ENCODE measurements around the gene ITPR1. TPM values are rescaled to one million over a fixed set of nuclear protein-coding genes. Genes with fewer than 3 reads are reported as not detected.

The ITPR1 gene
- total RNA-seq, 1 donor from 2014 or later, result 53.1 TPM

DNA sequence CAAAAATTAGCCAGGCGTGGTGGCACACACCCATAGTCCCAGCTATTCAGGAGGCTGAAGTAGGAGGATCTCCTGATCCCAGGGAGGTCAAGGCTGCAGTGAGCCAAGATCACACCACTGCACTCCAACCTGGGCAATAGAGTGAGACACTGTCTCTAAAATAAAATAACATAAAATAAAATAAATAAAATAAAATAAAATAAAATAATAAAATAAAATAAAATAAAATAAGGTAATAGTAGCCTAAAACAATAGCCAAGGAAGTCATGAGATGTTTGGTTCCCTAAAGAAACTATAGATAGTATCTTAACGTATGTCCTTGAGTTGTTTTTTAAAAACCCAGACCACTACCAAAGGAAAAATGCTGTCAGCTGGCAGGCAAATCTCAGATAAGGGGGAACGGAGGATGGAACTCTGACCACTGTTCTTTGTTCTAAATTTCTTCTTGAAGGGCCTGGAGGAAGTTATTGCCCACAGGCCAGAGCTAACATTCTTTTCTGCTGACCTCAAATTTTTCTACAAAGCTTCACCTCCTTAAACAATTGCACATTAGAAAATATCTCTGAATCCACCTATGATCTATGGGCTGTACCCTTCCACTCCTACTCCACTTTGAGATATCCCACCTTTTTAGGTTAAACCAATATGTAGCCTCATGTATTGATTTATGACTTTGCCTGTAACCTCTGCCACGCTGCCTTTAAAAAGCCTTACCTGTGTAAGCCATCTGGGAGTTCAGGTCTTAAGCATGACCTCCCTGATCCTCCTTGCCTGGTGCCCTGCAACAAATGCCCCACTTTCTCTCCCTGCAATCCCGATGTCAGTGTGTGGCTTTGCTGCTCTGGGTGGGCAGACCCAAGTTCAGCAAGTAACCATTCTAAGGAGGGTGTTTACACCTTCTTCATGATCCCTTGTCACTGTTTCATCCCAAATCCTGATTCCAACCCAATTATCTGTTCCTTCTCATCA, 359.9 kb downstream of the ITPR1 start:
- Mint-ChIP-seq H3K27me3 (ENCODE audit: unreplicated experiment) (peaks cover 3% of the 10 kb centered on the region), H3K9me3 (ENCODE audit: unreplicated experiment) (no peaks in the 10 kb centered on the region), H3K36me3 (ENCODE audit: low read depth, unreplicated experiment) (no peaks in the 10 kb centered on the region), H3K4me3 (ENCODE audit: unreplicated experiment) (no peak overlapping the region), H3K4me1 (ENCODE audit: unreplicated experiment) (peaks cover 16% of the 10 kb centered on the region), H3K27ac (ENCODE audit: unreplicated experiment) (peak overlapping the region; percentile 74)
- TF ChIP-seq, protein P1, sequence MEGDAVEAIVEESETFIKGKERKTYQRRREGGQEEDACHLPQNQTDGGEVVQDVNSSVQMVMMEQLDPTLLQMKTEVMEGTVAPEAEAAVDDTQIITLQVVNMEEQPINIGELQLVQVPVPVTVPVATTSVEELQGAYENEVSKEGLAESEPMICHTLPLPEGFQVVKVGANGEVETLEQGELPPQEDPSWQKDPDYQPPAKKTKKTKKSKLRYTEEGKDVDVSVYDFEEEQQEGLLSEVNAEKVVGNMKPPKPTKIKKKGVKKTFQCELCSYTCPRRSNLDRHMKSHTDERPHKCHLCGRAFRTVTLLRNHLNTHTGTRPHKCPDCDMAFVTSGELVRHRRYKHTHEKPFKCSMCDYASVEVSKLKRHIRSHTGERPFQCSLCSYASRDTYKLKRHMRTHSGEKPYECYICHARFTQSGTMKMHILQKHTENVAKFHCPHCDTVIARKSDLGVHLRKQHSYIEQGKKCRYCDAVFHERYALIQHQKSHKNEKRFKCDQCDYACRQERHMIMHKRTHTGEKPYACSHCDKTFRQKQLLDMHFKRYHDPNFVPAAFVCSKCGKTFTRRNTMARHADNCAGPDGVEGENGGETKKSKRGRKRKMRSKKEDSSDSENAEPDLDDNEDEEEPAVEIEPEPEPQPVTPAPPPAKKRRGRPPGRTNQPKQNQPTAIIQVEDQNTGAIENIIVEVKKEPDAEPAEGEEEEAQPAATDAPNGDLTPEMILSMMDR (IDR thresholded peaks at IDR 0.05; ENCODE audit: unreplicated experiment), result no peak
- no peak for DNase-seq (ENCODE audit: low spot score)

DNA sequence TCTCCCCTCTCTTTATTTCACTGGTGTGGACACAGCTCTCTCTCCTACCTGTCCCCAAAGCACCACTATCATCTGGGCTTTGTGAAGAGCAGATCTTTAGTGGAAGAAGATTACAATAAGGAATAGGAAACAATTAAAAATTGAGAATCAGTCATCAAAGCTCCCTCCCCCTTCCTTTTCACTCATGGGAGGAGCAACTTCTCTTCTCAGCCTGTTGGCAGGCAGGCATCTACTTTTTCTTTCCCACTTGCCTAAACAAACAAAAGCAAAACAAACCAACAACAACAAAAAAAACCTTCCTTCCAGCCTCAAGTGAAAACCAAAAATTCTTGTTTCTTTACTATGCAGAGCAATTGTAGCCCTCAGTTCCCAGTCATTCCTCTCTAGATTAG, 360.6 kb downstream of the ITPR1 start:
- TF ChIP-seq, protein P1 (IDR thresholded peaks at IDR 0.05; ENCODE audit: unreplicated experiment), result no peak
- no peak overlapping the region for H3K4me3 Mint-ChIP-seq (ENCODE audit: unreplicated experiment)
- no peaks in the 10 kb centered on the region for H3K9me3 Mint-ChIP-seq (ENCODE audit: unreplicated experiment)
- H3K36me3 Mint-ChIP-seq (ENCODE audit: low read depth, unreplicated experiment), result no peaks in the 10 kb centered on the region
- peak overlapping the region; percentile 74 for H3K27ac Mint-ChIP-seq (ENCODE audit: unreplicated experiment)
- peaks cover 3% of the 10 kb centered on the region for H3K27me3 Mint-ChIP-seq (ENCODE audit: unreplicated experiment)
- peaks cover 16% of the 10 kb centered on the region for H3K4me1 Mint-ChIP-seq (ENCODE audit: unreplicated experiment)
- DNase-seq (ENCODE audit: low spot score), result no peak

DNA sequence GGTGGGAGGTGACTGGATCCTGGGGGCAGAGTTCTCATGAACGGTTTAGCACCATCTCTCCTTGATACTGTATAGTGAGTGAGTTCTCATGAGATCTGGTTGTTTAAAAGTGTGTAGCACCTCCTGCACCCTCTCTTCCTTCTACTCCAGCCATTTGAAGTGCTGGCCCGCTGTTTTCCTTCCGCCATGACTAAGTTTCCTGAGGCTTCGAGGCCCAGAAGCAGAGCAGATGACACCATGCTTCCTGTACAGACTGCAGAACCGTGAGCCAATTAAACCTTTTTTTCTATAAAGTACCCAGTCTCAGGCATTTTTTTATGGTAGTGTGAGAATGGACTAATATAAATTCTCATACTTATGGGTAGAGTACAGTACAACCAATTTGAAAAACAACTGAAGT, 362.5 kb downstream of the ITPR1 start:
- TF ChIP-seq, protein P1 (IDR thresholded peaks at IDR 0.05; ENCODE audit: unreplicated experiment), result no peak
- Mint-ChIP-seq H3K4me3 (ENCODE audit: unreplicated experiment) (no peak overlapping the region), H3K27ac (ENCODE audit: unreplicated experiment) (no peak overlapping the region), H3K27me3 (ENCODE audit: unreplicated experiment) (peaks cover 2% of the 10 kb centered on the region), H3K36me3 (ENCODE audit: low read depth, unreplicated experiment) (peaks cover 4% of the 10 kb centered on the region), H3K4me1 (ENCODE audit: unreplicated experiment) (peaks cover 16% of the 10 kb centered on the region), H3K9me3 (ENCODE audit: unreplicated experiment) (no peaks in the 10 kb centered on the region)
- no peak for DNase-seq (ENCODE audit: low spot score)

DNA sequence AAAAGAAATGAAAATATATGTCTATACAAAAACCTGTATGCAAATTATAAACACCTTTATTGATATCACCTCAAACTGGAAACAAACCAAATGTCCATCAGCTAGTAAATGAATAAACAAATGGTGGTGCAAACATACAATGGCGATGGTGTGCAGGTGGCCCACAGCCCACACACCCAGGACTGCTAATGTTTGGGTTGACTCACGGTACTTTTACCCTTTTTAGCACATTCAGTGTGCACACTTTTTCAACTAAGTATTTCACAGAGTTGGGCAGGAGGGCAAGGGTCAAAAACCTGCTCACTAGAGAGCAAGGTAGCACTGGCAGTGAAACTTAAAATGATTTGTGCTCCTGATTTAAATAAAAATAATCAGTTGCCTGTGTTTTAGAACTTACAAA, 363.0 kb downstream of the ITPR1 start:
- peaks cover 5% of the 10 kb centered on the region for H3K36me3 Mint-ChIP-seq (ENCODE audit: low read depth, unreplicated experiment)
- peaks cover 2% of the 10 kb centered on the region for H3K27me3 Mint-ChIP-seq (ENCODE audit: unreplicated experiment)
- no peak overlapping the region for H3K27ac Mint-ChIP-seq (ENCODE audit: unreplicated experiment)
- H3K4me1 Mint-ChIP-seq (ENCODE audit: unreplicated experiment), result peaks cover 16% of the 10 kb centered on the region
- DNase-seq (ENCODE audit: low spot score), result no peak
- H3K4me3 Mint-ChIP-seq (ENCODE audit: unreplicated experiment), result no peak overlapping the region
- no peaks in the 10 kb centered on the region for H3K9me3 Mint-ChIP-seq (ENCODE audit: unreplicated experiment)
- TF ChIP-seq, protein P1 (IDR thresholded peaks at IDR 0.05; ENCODE audit: unreplicated experiment), result no peak

DNA sequence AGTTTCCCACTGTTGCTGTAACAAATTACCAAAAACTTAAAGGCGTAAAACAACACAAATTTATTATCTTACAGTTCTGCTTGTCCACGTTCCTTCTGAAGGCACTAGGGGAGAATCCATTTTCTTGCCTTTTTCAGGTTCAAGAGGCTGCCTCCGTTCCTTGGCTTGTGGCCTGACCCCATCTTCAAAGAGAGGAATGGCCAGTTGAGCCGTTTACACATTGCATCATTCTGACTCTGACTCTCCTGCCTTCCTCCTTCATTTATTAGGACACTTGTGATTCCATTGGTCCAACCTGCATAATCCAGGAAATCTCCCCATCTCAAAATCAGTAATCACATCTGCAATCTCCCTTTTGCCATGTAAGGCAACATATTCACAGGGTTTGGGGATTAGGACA, 363.4 kb downstream of the ITPR1 start:
- DNase-seq (ENCODE audit: low spot score), result no peak

More for the DNA sequence above, 363.4 kb downstream of the ITPR1 start:
- Mint-ChIP-seq H3K9me3 (ENCODE audit: unreplicated experiment) (no peaks in the 10 kb centered on the region), H3K4me3 (ENCODE audit: unreplicated experiment) (no peak overlapping the region), H3K27ac (ENCODE audit: unreplicated experiment) (no peak overlapping the region), H3K36me3 (ENCODE audit: low read depth, unreplicated experiment) (peaks cover 8% of the 10 kb centered on the region), H3K27me3 (ENCODE audit: unreplicated experiment) (peaks cover 2% of the 10 kb centered on the region), H3K4me1 (ENCODE audit: unreplicated experiment) (peaks cover 16% of the 10 kb centered on the region)
- TF ChIP-seq, protein P1 (IDR thresholded peaks at IDR 0.05; ENCODE audit: unreplicated experiment), result no peak
